ENCODE measurements around the gene DAB2IP.

Gene DAB2IP

DNA sequence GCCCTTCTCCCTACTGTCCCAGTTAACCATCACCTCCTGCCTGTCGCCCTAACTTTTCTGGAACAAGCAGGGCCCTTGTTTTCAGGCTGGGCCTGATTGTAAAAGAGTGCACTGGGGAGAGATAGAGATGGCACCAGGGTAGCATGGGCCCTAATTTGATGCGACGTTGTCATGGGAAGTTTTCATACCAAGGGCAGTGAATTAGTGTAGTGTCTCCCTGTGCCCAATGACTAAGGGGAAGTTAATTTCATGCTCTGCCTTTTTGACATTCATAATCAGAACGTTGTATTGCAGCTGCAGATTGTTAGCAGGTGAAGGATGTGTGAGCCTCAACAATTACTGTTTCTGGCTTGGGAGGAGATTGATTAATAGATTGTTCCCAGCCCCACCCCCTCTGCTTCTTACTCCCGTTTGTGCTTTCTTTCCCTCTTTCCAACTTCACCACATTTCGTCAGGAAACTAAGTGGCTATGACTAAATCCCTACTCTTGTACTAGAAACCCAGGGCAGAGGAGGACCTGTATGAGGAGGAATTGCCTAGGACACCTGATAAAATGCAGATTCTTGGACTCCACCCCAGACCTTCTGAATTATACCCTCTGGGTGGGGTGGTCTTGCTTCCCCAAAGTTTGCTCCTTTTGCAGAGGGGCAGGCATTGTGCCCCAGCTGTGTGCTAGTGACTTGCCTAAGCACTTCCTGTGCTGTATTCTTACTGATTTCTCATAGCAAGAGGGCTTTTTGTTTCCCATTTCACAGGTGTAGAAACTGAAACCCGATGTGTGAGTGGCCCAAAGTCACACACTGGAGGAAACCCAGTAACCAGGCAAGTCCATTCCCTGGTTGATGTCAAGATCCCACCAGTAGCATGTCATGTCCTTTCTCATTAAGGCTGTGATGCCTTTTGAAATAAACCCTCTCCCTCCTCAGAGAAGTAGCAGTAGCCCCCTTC, 56.3 kb downstream of the DAB2IP start:
- no peak for DNase-seq

DNA sequence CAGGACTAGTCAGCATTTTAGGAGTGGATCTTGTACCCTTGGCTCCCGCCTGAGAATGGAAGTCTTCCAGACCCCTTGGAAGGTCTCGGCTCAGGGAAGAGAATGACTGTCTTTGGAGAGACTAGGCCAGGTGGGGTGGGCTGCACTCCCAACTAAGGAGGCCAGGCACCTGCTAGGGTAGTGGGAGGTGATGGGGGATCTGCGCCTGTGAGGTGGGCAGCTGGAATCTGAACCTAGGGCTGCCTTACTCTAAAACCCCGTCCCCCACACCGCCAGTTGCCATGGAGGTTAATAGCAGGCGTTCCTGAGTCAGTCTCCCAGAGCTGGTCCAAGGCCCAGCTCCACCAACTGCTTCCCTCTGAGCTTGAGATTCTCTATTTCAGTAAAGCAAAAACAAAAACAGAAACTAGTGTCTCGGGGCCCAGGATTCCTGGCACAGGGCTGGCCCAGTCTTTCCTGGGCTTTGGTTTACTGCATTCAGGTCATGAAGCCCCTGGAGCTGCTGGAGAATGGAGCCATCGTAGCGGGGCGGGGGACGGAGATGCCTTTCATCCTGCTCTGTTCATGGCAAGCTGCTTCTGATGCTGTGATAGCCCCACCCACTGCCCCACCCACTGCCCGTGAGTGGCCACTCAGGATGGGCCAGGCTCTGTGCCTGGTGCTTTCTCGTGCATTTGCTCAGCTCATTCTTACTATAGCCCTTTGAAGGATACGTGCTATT, 57.5 kb downstream of the DAB2IP start:
- no peak for DNase-seq

DNA sequence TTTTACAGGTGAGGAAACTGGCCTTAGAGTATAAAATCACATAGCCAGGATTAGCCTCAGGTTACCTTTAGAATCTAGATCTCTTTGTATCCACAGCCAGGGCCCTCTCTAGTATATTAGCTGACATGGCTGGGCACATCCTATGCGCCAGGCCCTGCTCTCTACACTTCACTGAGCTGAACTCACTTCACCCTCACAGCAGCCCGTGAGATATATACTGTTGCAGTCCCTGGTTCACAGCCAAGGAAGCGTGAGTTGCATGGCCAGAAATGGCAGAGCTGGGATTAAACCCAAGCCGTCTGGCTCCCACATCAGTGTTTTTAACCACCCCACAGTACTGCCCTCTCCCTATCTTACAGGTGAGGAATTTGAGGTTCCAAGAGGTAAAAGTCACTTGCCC, 58.4 kb downstream of the DAB2IP start:
- no peak for DNase-seq

DNA sequence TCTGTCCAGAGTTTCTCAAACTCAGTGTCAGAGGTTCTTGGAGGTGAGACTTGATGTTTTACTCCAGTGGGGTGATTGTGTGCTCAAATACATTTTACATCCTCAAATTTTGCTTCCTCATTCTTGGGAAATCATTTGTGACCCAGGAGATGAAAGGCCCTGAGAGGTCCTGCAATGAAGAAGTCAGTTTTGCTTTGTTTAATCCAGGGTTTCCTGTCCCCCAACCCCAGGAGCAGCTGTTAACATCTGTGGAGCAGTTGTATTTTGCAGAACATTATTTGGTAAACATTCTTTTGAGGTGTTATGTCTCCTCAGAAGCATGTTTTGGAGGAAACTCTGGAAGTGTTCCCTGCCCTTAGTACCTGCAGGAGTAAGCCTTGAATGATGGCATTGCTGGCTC, 59.8 kb downstream of the DAB2IP start:
- DNase-seq = no peak

DNA sequence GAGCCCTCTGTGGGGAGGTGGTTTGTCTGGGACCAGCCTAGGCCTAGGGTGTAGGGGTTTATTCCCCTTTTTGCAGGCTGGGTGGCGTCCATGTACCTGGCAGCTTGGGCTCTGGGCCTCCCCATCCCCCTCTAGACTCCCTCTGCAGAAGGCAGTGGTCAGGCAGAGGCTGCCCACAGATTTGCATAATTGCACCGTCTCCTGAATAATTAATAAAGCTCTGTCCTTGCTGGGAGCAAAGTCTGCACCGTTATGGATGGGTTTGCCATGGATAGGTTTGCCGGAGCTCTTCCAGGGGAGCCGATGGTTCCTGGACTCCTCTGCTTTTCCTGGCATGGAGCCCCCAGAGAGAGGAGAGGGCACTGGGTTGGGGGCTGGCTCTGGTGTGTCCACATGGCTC, 60.4 kb downstream of the DAB2IP start:
- DNase-seq = no peak

DNA sequence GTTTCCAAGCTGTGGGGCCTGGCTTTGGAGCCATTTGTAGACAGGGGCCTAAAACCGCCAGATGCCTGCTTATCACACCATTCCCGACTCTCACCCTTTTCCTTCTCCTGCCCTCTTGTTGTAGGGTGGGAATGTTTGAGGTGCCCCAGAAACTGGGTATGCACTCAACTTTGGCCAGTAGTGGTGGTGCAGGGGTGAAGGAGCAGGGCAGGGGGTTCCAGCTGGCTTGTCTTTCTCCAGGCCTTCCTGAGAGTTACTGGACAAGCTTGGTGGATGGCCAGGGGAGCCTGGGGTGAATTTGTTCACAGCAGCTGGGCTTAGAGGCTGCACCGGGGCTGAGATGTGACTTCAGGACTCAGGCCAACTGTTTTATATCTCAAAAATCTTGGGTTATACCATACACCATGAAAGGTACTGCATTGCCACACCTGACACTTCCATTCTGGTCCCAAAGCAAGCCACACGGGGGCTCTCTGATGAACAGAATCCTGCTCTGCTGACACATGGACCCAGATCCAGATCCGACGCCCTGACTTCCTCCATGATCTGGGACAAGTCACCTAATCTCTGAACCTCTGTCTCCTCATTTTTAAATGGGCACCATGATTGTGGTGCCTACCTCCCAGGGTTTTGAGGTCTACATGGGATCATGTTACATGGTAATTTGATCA, 62.1 kb downstream of the DAB2IP start:
- no peak for DNase-seq

DNA sequence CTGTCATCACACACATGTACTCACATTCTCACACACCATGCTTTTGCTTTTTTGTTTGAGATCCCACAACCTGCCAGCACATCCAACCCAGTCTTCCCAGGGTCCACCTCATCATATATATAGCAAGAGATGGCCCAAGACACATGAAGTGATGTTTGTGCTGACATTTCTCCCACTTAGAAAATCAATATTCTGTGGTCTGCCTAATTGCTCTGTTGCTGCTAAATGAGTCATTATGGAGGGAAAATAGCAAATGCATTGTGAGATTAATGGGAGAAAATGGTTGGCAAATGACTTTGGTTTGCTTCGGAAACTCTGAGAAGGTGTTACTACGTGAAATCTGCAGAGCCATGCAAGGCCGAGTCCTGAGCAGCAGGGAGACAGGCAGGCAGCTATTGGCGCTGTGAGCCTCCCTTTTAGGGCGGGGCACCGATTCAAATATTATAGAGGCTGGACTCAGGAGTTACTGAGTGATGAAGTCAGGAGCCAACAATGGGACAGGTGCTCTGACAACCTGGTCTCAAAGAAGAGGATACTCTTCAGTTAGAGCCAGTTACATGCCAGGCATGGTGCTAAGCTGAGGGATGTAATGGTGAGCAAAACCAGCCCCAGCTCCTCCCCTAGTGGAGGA, 62.8 kb downstream of the DAB2IP start:
- DNase-seq = no peak

DNA sequence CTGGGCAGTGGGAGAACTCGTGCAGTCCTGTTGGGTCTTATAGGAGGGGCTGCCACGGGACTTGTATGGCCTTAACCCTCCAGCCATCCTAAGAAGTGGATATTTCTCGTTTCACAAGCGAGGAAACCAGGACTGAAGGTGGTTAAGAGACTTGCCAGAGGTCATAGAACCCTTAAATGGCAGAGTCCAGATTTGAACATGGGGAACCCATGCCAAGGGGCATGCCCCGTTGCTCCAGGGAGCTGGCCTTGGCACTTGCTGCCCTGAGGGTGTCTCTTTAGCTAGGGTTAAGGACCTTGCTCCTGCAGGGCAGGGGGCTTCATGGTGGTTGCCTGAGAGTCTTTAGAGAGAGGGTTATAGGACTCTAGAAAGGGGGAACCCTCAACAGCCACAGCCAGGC, 63.4 kb downstream of the DAB2IP start:
- DNase-seq = no peak

DNA sequence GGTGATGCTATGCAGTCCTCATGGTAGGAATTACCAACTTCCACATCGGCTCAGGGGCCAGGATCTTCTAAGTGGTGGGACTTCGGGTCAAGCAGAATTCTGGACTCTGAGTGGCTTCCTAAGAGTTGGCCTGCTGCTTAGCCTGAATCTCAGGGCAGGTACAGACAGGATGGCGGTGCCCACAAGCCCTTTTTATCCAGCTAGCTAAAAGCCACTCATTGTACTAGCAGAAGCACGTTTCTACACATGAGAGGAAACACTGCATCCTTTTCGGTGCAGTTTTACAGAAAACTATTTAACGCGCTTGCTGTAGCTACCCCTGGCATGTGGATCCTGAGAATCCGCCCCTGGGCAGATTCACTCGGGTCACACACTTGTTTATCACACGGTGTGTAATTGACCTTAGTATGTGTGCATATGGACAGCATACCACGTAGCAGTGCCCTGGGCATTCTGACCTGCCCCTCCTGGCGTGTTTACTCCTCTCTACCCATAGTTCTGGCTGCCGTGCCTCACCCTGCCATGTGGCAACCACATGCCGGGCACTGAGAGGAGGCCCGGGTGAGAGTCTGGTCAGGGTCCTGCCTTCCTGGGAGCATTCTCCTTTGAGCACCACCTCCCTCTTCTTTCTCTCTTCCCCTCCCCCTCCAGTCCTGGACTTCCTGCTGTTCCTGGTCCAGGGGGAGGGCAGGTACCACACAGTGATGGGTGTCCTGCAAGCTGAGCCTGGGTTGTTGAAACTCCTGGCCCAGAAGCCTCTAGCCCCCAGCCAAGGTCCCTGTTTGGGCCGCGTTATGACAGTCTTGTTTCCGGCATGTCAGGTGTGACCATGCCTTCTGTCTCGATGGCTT, 65.9 kb downstream of the DAB2IP start:
- DNase-seq = no peak

DNA sequence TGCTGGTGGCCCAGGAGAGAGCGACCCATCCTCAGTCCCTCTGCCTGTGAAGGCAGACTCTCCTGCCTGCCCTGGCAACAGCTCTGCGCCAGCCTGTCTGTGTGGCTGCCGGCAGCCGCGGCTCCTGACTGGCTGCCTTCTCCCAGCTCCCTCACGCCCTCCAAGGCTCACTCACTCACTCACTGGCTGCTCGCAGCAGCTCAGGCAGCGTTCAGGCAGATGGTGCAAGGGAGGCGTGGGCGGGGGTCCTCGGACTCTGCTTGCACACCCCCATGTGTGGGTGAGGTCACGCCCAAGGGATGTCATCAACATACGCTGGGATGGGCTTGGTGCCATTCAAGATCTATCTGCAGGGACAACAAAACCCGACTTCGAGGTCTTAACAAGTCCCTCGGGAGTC, 66.7 kb downstream of the DAB2IP start:
- no peak for DNase-seq

DNA sequence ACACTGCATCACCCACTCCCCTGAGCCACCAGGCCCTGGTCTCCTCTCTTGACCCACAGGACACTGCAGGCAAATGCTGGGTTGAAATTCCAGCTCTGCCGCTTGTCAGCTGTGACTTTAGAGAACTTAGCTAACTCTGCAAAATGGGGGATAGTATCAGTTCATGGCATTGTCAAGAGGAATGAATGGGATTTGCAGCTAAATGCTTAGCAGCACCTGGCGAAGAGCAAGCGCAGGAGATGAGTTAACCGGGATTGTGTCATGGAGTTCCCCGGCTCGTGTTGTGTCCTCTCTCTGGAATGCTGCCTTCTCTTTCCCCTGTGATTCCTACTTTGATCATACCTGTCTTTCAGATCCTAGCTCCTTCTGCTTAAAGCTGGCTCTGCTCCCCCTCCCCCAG, 67.1 kb downstream of the DAB2IP start:
- no peak for DNase-seq

DNA sequence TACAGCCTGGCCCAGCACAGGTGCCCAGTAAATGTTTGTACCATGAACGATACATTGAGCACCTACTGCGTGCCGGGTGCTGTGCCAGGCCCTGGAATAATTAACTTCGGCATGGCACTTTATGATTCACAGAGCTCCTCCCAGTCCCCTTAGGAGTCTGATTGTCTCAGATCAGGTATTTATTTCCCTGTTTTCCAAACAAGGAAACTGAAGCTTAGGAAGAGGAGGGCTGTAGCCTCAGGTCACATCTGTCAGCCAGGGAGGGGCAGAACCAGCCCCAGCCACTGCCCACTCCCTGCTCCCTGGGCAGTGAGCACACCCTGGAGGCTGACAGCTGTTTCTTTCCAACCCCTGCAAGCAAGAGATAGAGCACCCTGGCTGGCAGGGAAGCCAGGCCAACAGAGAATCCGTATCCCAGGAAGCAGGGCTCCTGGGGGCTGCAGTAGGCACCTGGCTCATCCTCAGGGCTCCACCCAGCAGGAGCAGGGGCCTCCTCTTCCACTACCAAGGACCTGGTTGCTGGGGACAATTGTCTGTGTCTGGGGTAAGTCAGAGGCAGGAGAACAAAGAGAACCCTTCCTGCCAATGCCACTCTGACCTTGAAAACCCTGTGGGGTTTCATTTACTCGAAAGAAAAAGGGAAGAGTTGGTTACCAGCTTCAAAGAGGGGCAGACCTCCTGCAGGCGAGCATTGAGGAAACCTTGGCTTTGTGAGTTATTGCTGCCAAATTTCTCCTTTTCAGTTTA, 69.0 kb downstream of the DAB2IP start:
- DNase-seq = no peak

DNA sequence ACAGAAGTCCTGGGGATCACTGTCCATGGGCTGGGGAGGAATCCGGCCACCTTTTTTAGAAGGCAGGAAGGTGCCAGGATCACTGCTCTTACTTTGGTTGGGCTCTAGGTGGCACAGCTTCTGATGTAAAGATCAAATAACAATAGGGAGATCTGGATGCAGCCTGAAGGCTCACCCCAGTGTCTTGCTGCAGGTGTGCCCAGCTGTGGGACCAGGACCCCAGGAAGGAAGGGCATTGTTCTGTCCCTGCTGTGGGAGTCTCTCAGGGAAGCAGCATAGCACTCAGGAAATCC, 69.6 kb downstream of the DAB2IP start:
- no peak for DNase-seq

DNA sequence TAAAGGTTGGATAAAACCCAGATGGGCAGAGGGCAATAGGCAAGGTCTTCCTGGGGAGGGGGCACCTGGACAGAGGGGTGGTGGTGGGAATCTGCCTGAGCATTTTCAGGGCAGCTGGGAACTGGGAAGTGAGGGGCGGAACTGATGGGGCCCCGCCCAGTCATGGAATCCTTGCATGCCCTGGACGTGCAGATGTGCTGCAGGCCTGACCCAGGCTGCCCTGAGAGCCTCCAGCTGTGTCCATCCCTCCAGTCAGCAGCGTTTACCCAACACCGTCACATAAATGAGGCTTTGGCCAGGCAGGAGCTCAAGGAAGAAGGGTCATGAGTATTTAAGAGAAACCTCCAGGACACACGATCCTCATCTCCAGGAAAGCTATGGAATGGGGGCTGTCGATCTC, 70.3 kb downstream of the DAB2IP start:
- no peak for DNase-seq

DNA sequence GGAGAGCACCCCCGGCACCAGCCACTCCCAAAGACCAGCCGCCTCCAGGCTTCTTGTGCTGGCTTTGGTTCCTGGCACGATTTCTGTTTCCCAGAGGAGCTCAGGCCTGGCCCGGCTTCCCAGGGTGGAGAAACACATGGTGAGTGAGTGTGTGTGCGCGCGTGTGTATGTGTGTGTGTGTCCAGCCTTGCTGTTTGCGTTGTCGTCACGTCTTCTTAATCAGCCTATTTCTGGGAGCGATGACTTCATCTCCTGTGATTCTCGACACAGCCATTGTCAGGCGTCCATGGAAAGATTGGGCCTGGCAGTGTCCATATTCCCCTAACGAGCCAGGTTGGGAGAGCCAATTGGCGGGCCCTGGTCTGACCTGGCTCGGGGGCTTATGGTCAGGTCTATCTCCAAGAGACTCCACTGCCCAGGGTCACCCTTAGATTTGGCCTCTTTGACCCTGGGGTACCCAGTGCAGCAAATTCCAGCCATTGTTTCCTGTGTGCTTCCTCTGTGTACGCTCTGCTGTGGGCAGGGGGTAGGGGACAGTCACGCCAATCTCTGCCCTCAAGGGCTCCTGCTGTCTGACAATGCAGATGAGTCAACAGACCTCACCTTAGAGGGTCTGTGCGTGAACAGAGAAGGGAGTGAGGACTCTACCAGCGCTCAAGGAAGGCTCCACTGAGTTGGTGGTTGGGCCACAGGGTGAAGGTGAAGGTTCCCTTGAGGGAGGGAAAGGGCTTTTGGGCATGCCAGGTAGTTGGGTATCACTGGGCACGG, 73.8 kb downstream of the DAB2IP start:
- no peak for DNase-seq

DNA sequence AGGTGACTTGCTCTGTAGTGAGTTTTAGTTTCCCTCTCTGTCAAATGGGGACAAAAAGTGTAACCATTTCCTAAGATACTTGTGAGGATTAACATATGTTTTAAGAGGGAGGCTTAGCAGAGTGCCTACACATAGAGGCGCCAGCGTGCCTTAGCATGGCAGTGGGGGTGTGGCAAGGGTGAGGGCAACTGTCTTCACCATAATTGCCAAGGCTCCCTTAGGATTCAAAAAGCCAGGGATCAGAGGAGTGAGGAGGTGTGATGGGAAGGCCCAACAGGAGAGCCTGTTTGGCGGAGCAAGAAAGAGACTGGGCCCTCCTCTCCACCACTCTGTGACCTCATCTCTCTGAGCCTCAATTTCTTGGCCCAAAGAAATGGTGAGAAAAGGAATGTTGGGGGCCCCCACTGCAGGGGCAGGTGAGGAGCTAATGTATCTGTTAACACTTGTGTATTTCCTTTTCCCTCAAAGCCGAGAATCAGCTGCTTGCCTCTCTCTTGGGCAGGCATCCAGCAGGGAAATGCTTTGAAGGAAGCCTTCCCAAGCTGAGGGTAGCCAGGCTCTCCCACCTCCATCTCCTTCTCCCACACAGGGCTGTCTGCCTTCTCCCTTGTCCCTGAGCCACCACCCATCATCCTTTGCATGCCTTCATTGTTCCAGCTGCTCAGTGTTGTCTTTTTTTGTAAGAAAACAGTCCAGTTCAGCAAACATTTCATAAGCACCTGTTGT, 76.0 kb downstream of the DAB2IP start:
- no peak for DNase-seq

DNA sequence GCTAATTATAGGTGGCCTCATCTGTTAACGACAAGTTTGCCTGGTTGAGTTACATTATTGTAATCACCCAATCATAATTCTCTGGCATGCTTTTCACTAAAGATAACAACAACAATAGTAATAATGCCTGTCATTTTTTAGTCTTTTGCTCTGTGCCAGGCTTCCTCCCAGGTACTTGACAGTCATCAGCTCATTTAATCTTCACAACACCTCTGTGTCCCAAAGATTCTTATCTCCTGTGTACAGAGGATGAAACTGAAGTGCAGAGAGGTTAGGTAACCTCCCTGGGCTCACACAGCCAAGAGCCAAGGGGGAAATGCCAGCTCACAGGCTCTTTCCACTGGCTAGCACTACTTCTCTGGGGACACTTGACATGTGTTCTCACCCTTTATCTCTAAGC, 77.5 kb downstream of the DAB2IP start:
- no peak for DNase-seq

DNA sequence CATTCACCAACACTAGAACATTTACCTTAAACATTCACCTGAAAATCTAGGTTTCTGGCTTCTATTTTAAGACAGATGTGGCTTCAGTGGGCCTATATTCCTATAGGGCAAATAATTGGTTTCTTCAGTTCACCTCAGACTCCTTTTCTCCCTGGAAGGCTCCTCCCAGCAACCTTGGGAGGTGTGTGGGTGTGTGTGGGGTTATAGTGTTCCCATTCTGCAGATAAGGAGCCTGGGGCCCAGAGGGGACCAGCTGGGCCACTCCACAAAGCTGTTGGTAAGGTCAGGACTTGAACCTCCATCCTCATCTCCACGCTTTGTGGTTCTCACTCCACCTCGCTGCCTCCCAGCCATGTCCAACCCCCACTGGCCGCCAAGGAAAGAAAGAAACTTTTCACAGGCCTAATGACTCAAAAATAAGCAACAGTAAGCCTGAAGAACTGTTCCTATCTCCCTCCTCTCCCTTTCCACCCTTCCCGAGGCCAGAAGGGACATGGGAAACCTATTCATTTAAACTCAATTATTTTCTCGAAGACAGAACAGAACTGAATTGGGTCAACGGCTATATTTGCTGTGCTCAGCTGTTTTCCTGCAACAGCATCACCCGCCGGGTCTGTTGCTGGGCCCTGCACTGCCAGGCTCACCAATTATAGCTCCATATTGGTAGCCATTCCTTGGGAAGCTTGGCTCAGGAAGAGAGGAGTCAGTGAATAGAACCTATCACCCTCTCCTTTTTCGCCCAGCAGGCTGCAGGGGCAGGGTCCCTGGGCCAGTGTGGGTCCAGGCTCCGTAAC, 78.5 kb downstream of the DAB2IP start:
- no peak for DNase-seq

DNA sequence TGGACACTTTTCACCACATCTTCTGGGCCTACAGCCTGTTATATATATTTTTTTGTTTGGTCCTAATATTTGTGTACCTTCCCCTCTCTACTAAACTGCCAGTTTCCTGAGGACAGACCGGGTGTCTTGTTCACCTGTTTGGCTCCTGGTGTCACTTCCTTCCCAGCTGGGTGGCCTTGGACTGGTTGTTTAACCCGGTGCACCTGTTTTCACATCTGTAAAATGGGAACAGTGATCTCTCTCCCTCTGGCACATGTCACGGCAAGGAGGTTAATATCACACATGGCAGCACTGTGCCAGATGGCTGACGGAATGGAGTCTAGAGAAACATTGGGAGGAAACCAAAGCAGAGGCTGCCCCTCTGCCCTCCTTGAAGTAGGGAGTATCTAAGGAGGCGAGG, 79.7 kb downstream of the DAB2IP start:
- DNase-seq = no peak
